Epithelial cell of esophagus (primary cell): ENCODE measurements around the gene ADAM8.

Source experiments
- DNase-seq: peaks from one replicate; pipeline ENCODE4 v3.0.0; 2010; ENCODE audit warnings: low read depth
- H3K4me3 ChIP-seq: 2 replicates; pipeline ENCODE4 v1.5.1; 2011; ENCODE audit warnings: mild to moderate bottlenecking, low read length, control low read depth
- CTCF ChIP-seq: IDR thresholded peaks from 2 replicates; pipeline ENCODE4 v1.5.1; 2011; ENCODE audit warnings: low read depth, mild to moderate bottlenecking, low read length, control low read depth, inconsistent platforms; ENCODE audit not compliant: insufficient read depth; ENCODE audit errors: missing control alignments

Gene ADAM8

GRCh38 chr10:133299738-133300137 lies 23.1 kb upstream of the ADAM8 start:
- TF ChIP-seq CTCF = no peak
- H3K4me3 ChIP-seq = no peak overlapping the region
- no peak for DNase-seq

DNA sequence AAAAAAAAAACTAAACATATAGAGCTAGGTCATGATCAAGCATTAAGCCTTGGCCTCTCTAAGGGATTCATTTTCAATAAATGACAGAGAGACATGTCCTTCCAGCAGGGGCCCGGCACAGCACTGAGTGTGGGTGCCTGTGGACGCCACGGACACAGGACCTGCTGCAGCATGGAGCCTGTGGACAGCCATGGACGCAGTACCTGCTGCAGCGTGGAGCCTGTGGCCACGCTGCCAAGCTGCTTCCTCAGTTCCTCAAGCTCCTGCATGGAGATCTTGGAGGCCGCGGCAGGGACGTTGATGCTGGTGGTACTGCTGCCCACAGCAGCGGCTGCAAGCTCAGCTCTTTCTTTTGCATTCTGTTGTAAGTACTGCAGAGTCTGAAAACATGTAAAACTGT lies 22.6 kb upstream of the ADAM8 start:
- no peak for TF ChIP-seq CTCF
- no peak for DNase-seq

GRCh38 chr10:133298466-133298865 lies 21.8 kb upstream of the ADAM8 start:
- H3K4me3 ChIP-seq = no peak overlapping the region
- TF ChIP-seq CTCF = no peak
- DNase-seq = no peak

More for the DNA sequence above, 22.6 kb upstream of the ADAM8 start:
- H3K4me3 ChIP-seq = no peak overlapping the region

GRCh38 chr10:133297504-133297903 lies 20.8 kb upstream of the ADAM8 start:
- no peak for TF ChIP-seq CTCF
- no peak for DNase-seq
- H3K4me3 ChIP-seq = no peak overlapping the region

- no peak overlapping the region for H3K4me3 ChIP-seq
- no peak for DNase-seq
- no peak for TF ChIP-seq CTCF
Observed at GRCh38 chr10:133295426-133296320, 19.0 kb upstream of the ADAM8 start.

GRCh38 chr10:133294189-133294588 lies 17.5 kb upstream of the ADAM8 start:
- no peak overlapping the region for H3K4me3 ChIP-seq
- no peak for TF ChIP-seq CTCF

DNA sequence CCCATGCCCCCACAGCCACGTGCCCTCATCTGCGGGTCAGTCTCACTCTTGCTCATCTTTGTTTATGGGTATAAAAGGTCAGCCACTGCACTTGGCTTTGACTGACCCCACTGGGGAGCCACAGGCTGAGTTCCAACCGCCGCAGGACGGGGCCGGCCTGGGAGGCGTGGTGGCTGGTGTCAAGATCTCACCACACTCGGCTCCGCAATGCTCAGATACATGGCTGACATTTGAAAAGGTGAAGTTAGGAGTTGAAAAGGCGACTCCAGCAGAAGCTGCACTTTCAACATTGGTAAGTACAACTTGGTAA lies 17.1 kb upstream of the ADAM8 start:
- H3K4me3 ChIP-seq = no peak overlapping the region
- DNase-seq = no peak
- TF ChIP-seq CTCF = no peak

More at GRCh38 chr10:133294189-133294588, 17.5 kb upstream of the ADAM8 start:
- DNase-seq = no peak
